HG03432 (cell line): ENCODE data around the gene RHBDL1.

Source experiments
- ATAC-seq: cut with Tn5 transposase; IDR thresholded peaks from one replicate; pipeline ENCODE4 v1.9.1; 2021; ENCODE audit warnings: mild to moderate bottlenecking, moderate library complexity; ENCODE audit not compliant: unreplicated experiment

The RHBDL1 gene

GRCh38 chr16:674968-675883, at the start of gene RHBDL1:
Gene RHBDL1 (plus strand): TSS chr16:675671. CDS start chr16:675791, 120 bp downstream.
- ATAC-seq, result no peak

GRCh38 chr16:625977-626765, 49.3 kb upstream of the RHBDL1 start:
- no peak for ATAC-seq

GRCh38 chr16:626787-627453, 48.6 kb upstream of the RHBDL1 start:
- ATAC-seq, result no peak

GRCh38 chr16:627454-628239, 47.8 kb upstream of the RHBDL1 start:
- no peak for ATAC-seq

GRCh38 chr16:628321-629061, 47.0 kb upstream of the RHBDL1 start:
- ATAC-seq, result no peak

- ATAC-seq, result no peak
Measured at GRCh38 chr16:629185-629832, 46.2 kb upstream of the RHBDL1 start.

- no peak for ATAC-seq
Measured at GRCh38 chr16:629833-630248, 45.6 kb upstream of the RHBDL1 start.

GRCh38 chr16:630249-630814, 45.1 kb upstream of the RHBDL1 start:
- no peak for ATAC-seq

- ATAC-seq, result no peak
Measured at GRCh38 chr16:630815-631405, 44.6 kb upstream of the RHBDL1 start, which contains the start of gene WFIKKN1. Gene WFIKKN1 (plus strand): TSS chr16:630985. CDS start chr16:631254, 269 bp downstream.

GRCh38 chr16:631808-632358, 43.6 kb upstream of the RHBDL1 start:
- no peak for ATAC-seq

GRCh38 chr16:632486-633335, 42.8 kb upstream of the RHBDL1 start:
- ATAC-seq, result no peak

- no peak for ATAC-seq
Measured at GRCh38 chr16:633336-634050, 42.0 kb upstream of the RHBDL1 start.

GRCh38 chr16:634051-634670, 41.3 kb upstream of the RHBDL1 start:
- ATAC-seq, result no peak

GRCh38 chr16:634996-635395, 40.5 kb upstream of the RHBDL1 start:
- no peak for ATAC-seq

- ATAC-seq, result peak; percentile 5
Measured at GRCh38 chr16:635573-636205, 39.8 kb upstream of the RHBDL1 start.
